Stimulated activated naive CD4-positive, alpha-beta T cell (primary cell): ENCODE measurements around the gene CCNJL.
"Not testable (repeated sequence)": the region's sequence is repeated elsewhere in the genome, so short reads cannot be mapped to it uniquely, and the experiment has no call there.

Experiments
- DNase-seq, 6 experiments: peaks; one replicate each; lab custom pipeline; 2025; lab: John Stamatoyannopoulos, UW

The CCNJL gene, protein sequence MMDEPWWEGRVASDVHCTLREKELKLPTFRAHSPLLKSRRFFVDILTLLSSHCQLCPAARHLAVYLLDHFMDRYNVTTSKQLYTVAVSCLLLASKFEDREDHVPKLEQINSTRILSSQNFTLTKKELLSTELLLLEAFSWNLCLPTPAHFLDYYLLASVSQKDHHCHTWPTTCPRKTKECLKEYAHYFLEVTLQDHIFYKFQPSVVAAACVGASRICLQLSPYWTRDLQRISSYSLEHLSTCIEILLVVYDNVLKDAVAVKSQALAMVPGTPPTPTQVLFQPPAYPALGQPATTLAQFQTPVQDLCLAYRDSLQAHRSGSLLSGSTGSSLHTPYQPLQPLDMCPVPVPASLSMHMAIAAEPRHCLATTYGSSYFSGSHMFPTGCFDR

DNA sequence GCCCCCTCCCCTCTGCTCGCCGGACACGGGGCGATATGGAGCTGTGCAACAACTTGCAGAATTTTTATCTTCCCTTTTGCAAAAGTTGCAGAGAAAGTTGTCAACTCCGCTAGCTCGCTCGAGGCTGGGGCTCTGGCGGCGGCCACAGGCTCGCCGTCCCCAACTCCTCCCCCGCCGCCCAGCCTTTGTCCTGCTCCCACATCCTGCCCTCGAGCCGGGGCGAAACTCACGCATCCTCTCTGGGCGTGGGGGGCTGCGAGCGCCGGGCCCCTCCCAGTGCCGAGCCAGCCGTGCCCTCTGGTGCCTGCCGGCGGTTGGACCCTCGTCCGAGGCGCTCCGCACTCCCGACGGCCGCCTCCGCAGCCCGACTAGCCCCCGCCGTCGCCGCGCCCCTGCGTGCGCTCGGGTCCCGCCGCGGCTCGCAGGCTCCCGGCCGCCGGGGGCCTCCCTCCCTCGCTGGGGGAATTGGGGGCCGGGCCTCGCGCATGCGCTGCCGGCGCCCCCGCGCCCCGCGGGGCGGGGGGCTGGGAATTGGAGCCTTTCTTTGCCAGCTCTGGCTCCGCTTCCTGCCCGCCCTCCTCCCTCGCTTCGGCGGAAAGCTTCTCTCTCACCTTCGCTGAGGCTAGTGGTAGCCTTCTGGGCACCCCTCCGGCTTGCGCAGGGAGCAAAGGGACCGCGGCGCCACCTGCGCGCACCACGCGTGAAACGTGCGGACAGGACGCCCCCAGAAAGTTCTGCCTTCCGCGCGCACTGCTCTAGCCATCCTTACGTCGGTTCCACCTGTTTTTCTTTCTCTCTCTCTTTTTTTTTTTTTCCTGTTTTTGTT, at the start of gene CCNJL:
CCNJL (minus strand) TSS at position 431 of the 826 bp plus-strand sequence. CDS start 641 bp downstream, outside the sequence.
- DNase-seq: no peak

DNA sequence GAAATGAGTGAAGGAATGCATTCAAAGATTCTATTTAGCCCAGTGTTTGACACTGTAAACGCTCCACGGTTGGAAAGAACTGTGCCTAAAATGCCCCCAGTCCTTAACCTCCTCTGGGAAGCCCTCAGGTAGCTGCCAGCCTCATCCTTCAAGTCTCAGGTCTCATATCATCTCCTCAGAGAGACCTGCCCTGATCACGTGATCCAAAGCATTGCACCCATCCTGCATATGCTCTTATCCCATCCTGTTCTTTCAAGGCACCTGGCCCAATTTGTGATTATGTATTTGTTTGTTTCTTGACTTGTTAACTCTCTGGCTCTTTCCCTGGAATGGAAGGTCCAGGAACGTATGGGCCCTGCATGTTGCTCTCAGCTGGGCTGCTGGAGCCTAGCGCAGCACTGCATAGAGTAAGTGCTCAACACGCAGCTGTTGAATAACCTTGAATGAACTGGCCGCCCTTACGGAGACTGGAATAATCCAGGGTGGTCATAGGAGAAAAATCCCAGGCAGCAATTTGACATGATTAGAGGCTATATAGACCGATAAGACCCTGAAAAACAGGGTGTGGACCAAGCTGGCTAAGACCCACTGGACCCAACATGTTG, 49.4 kb upstream of the CCNJL start:
- no peak for DNase-seq

DNA sequence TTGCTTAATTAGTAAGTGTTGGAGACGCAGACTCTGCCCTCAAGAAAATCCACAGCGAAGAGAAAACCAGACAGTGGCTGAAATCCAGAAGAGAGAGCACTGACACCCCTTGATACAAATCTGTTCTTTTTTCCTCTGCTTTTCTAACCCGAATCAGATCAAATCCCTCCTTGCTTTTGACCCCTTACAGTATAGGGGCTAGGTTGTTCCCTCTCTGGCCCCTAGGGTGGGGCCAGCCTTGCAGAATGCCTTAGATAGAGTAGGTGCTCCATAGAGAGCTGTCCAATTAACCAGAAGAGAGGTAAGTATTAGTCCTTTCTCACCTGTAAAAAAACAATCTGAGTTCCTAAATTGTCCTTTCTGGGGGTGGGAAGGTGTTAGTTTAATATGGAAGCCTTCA, 47.9 kb upstream of the CCNJL start:
- DNase-seq: no peak

DNA sequence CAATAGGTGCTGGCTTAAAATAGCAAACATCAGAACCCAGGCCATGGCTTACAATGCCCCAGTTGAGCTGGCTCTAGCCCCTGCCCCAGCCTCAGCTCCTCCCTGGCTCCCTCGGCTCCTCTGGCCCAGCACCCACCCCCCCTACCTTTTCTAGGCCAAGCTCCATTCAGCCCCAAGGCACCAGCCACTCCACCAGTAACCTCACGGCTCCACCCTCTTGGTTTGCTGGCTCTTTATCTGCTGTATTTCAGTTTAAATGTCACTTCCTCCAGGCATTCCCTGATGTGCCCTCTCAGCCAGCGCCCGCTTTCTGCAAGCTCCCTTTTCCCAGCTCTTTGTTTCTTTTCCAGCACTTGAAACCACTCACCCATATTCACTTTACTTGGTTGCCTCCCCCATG, 47.5 kb upstream of the CCNJL start:
- no peak for DNase-seq

DNA sequence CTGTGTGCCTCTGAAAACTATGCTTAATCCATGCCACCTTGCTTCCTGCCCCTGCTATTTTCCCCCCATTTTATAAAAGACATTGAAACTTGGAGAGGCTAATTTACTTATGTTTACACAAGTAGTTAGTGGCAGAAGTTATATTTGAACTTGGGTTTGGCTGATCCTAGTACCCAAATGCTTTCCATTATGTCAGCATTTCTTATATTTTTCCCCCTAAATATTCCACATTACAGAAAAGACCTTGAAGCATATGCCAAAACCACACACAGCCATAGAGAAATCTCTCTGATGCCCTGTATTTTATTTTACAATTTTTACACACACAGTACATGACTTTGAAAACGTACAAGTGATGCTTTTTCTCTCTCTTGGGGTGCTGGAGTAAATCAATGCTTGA, 46.9 kb upstream of the CCNJL start:
- DNase-seq: no peak

DNA sequence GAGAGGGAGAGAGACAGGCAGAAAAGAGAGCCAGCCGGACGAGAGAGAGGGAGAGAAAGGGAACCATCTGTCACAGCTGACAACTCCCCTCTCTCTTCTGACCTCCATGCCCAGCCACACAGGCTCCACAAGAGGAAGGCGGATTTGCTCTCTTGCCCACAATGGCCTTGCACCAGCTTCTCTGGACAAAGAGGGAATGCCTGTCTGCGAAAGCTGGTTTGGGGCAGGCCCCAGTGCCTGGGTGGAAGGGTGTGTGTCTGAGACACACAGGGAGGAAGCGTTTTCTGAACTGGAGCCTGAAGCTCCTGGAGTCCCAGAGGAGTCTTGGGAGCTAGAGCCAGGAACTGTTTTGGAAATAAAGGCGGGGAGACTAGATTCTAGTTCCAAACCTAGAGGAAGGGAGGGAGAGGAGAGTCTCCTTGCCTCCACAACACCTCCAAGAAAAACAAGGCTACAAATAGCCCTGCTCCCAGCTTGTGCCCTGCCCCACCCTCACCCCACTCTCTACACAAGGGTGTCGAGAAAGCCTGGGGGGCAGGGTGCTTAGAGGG, 45.6 kb upstream of the CCNJL start:
- DNase-seq: no peak

DNA sequence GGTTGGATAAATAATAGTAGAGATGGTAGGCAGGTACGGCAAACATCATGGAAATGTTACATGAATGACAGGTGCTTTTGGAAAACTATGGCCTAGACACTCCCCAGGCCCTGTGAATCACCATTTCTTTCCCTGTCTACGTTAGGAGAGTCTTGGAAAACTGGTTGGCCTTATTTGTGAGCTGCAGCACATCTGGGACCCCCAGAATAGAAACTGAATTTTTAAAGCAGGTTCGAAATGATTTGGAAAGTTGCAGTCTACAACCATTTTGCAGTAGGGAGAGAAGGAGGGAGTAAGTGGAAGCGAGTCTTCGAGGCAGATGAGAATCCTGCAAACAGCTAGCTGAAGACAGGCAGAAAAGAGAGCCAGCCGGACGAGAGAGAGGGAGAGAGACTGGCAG, 45.0 kb upstream of the CCNJL start:
- DNase-seq: no peak

DNA sequence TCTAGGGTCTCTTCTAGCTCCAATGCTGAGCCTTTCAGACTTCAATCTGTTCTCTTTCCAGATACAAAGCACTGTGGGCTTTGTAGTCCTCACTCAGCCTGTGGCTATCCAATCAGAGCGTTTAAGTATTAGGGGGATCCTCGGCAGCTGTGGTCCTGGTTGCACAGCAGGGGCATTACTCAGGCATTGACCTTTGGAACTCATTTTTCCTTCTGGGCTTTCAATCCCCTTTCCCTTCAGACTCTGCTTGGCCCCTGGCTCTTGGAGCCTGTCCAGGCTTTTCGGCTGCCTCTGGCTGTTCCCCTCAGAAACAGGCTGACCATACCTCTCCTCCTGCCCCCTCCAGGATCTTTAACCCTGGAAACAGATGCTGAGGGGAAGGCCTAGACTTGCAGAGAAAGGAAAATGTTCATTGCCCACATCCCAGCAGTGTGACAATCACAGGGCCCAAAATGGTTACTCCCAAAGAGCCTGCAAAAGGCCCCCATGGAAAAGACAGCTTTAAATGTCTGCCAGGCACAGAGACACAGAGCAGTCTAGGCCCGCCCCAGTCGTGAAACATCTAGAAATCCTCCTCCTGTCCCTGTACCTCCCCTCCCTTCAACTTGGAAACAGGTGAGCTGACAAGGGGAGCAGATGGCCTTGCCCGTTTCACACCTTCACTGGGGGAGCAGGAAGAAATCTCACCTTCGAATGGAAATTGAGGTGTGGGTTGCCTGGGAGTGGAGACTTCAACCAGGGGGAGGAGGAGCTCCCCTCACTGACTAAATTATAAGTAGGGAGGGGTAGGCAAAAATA, 44.4 kb upstream of the CCNJL start:
- no peak for DNase-seq

DNA sequence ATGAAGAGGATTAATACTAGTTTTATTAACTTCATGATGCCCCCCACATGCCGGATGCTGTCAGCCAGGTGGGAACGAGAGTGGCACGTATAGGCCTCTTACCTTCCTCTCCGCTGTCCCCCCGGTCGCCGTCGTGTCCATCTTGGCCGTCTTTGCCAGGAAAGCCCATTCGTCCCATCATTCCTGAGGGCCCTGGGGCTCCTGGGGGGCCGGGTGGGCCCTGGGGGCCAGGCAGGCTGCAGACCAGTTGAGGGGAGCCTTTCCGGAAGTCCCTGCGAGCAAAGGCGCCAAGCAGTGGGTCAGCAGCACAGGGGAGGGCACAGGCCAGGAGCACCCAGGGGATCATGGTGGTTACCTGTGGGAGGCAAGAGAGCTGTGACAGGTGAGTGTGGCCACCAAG, 42.3 kb upstream of the CCNJL start:
- no peak for DNase-seq

DNA sequence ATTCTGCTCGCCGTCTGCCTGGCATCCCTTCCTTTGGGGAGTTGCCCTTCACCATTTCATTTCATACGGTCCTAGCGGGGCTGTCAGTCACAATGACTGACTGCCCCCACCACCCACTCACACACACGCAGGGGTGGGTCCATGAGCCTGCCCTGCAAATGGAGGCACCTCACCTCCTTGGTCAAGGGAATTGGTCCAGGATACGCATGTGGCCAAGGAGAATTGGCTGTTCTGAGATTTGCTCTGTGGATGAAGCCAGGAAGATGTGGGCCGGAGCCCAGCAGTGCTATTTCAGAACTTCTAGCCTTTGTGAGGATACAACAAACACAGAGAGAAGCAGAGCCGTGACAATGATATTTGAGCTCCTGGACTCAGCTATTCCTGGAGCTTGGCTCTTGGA, 41.0 kb upstream of the CCNJL start:
- DNase-seq: no peak

DNA sequence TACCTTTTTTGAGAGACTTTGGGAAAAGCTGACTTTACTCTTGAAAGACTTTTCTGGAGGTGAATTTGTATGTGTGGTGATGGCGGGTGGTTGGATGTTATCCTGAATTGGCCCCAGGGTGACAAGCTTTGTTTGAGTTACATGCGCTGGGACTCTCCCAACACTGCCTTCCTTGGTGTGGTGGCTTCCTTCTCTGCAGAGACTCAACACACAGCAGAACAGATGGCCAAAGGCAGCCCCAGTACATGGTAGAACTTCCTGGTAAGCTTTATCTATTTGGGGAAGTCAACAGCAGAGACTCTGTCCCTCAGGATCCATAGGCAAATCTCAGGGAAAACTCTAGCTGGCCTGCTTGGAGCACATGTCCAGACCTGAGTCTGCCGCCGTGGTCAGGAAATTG, 39.9 kb upstream of the CCNJL start:
- DNase-seq: no peak

DNA sequence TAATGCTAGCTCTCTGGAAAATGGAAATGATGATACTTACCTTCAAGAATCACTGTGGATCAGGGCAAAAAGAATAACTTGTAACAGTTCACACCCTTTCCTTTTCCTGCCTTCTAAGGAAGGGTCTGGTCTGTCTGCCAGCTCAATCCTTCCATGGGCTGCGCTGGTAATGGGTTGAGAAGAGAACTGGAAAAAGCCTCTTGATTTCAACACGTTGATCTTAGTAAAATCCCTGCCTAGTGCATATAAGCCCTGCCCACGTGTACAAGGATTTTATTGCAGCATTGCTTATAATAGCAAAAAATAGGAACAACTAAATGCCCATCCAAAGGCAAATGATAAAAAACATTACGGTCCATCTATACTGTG, 37.6 kb upstream of the CCNJL start:
- no peak for DNase-seq

DNA sequence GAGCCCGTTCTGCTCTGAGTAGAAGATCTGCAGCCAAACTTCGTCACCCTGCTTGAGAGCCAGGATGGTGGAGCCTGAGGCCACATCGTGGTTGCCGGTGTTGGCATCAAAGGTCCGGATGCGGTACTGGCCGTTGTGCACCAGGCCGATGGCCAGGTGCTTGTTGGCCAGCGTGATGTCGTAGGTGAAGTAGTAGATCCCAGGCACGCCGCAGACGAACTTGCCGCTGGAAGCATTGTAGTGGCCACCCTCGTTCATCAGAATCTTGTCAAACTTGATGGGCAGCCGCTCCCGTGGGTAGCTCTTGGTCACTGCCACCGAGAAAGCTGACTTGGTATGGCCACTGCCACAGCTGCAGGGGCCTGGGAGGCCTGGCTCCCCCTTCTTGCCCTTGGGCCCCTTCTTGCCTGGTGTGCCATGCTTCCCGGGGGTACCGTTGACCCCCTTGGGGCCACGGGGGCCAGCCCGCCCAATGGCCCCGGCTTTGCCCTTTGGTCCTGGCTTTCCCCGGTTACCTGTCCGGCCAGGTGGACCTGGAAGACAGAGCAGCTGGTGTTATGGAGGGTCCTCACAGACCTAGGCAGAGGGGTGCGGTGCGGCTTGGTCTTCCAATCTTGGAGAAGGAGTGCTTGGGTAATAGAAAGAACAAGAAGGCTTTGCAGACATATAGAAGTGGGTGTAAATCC, 37.0 kb upstream of the CCNJL start:
- DNase-seq: no peak

DNA sequence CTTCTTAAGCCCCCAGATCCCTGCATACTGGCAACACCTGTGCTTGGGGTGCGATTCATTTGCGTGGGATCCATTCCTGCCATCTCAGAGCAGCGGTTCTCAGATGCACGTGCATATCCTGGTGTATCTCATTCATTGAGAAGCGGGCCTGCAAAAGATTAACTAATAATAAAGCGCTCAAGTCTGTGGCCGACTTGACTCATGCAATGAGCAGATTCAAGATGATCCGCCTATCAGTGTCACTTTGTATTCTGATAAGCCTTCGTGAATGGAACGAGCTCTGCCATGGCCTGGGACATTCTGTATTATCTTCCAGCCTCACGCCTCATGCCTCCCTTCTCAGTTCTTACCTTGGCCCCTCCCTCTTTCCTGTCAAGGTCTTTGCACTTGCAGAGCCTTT, 35.7 kb upstream of the CCNJL start:
- DNase-seq: no peak

DNA sequence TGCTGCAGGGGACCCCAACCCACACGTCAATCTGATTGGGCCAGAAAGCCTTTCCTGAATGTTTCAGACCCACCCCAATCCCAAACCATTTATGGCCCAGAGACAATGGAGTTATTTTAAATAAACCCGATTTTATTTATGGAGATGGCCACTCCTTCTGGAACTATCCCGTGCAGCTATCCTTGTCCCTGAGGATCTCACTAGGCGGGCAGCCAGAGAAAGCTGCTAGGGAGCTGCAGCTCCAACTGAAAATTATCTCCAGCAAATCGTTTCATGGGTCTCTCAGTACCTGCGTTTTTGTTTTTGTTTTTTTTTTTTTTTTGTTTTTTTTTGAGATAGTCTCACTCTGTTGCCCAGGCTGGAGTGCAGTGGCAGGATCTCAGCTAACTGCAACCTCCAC, 35.1 kb upstream of the CCNJL start:
- no peak for DNase-seq

DNA sequence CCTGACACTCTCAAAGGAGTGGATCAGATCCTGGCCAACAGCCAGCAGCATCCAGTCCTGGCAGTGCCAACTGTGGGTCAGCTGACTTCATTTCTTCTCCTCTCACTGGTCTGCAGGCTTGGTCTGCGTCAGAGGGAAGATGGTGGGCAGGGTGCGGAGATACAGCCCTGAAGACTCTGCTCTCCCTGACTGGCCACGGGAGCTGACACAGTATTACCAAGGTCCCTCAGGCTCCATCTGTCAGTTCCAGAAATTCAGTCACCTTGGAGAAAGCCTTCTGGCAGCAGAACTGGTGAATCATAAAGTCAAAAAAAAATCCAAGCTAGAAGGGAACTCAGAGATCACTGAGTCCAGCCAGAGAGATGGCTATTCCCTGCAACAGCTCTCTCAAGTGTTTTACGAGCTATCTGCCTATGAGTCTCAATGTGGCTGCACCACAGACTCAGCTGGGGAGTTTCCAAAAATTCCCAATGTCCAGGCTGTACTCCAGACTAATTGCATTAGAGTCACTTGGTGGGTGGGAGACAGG, 30.1 kb upstream of the CCNJL start:
- no peak for DNase-seq

DNA sequence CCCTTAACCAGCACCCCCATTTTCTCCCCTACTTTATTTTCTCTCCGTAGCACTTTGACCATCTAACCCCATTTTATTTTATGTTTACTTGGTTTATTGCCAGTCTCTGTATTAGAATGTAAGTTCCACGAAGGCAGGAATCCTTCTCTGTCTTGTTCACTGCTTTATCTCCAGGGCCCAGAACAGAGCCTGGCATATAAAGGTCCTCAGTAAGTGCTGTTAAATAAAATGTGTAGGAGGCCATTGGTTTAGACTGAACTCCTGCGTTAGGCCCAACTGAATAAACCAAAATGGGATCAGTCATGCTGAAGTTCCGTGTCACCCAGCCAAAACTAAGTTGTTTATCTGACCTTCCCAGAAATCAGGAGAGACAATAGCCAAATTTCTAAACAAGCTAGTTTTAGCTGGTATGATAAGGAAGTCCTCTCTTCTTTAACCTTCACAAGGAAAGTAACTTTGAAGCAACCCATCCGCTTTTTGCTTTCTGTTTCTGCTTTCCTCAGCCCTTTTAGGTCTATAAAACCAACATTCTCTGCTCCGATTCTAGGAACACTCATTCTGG, 29.0 kb upstream of the CCNJL start:
- DNase-seq: no peak

DNA sequence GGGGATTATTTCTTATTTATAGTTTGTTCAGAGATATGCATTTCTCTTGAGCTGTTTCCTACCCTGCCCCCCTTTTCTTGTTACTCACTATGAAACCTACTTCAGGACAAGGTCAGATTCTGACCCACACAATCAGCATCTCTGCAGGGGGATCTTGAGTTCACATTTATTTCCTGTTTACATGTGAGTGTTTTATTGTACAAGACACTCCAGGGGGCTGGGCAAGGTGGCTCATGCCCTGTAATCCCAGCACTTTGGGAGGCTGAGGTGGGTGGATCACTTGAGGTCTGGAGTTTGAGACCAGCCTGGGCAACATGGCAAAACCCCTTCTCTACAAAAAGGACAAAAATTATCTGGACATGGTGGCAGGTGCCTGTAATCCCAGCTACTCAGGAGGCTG, 28.1 kb upstream of the CCNJL start:
- not testable (repeated sequence) for DNase-seq

DNA sequence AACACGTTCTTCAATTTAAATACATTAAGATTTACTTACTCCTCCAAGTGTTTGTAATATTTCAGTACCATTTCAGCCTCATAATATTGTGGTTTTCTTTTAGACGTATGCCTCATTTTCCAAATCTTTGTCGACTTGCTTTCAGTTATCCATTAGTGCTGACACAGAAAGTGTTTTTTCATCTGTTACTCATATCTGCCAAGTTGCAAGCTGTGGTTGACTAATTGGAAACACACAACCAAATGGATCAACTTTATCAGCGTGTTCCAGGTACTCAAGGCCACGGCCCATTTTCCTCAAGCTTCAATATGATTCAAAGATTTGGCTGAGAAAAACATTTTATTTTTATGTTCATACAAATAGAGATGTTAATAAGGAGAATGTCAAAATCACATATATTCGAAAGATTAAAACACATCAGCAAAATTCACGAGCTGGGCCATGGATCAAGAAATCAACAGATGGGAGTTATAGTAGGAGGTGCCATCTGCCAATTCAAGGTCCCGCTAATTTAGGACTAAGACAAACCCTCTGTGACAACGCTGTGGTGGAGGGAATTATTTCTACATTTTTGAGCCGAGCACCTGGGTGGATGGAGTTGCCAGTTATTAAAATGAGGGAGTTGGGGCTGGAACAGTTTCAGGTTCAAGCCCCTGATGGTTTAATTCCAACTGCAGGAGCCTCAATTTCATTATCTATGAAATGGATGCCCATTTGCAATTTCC, 27.2 kb upstream of the CCNJL start:
- DNase-seq: no peak

DNA sequence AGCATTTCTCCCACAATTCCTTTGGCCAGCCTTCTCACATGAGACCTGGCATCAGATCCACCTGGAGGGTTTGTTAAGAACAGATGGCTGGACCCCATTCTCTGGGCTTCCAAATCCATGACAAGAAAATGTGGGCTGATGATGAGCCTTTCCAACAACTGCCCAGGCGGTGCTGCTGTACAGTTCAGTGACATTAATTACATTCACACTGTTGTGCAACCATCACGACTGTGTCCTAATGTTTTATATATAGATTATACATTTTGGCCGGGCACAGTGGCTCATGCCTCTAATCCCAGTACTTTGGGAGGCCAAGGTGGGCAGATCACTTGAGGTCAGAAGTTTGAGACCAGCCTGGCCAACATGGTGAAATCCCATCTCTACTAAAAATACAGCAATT, 22.4 kb upstream of the CCNJL start:
- DNase-seq: not testable (repeated sequence)
